DND-41 (cell line): ENCODE results near the gene RASL11B.

Source experiments
- EZH2 ChIP-seq: IDR thresholded peaks from 3 replicates; pipeline ENCODE4 v1.6.1; 2012; ENCODE audit warnings: borderline replicate concordance, low read depth, mild to moderate bottlenecking, moderate library complexity, low read length, inconsistent platforms; ENCODE audit not compliant: severe bottlenecking
- TF ChIP-seq, protein P1 (sequence below): IDR thresholded peaks from 2 replicates; pipeline ENCODE4 v1.5.1; 2012; ENCODE audit warnings: borderline replicate concordance, low read length, moderate library complexity, mild to moderate bottlenecking; ENCODE audit not compliant: poor library complexity, severe bottlenecking; ENCODE audit errors: extremely low read depth

DNA sequence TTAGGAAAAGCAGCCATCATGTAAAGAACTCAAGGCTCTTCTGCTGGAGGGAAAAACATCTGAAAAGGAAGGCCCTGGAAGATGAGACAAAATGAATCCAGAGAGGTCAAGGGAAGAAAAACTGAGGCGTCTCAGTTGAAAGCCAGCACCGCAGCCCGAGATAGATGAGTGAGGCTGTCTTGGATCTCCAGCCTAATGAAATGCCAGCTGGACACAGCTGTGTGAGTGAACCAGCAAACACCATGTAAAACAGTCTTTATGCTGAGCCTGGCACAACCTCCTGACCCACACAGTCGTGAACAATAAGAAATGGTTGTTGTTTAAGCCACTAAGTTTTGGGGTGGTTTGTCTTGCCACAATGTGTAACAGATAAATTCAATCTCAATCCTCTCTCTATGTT lies 48.6 kb upstream of the RASL11B start:
- no peak for TF ChIP-seq EZH2
- TF ChIP-seq, protein P1, sequence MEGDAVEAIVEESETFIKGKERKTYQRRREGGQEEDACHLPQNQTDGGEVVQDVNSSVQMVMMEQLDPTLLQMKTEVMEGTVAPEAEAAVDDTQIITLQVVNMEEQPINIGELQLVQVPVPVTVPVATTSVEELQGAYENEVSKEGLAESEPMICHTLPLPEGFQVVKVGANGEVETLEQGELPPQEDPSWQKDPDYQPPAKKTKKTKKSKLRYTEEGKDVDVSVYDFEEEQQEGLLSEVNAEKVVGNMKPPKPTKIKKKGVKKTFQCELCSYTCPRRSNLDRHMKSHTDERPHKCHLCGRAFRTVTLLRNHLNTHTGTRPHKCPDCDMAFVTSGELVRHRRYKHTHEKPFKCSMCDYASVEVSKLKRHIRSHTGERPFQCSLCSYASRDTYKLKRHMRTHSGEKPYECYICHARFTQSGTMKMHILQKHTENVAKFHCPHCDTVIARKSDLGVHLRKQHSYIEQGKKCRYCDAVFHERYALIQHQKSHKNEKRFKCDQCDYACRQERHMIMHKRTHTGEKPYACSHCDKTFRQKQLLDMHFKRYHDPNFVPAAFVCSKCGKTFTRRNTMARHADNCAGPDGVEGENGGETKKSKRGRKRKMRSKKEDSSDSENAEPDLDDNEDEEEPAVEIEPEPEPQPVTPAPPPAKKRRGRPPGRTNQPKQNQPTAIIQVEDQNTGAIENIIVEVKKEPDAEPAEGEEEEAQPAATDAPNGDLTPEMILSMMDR = no peak
